ENCODE measurements around the gene ALG8.

Gene ALG8

GRCh38 chr11:78072455-78072854 is 67.0 kb downstream of the ALG8 start:
- peaks cover 0 to under 1% of the 10 kb centered on the region in 2 experiments for H3K4me1 ChIP-seq (ENCODE audit: control insufficient read depth in 1 of 2, insufficient read depth in 1 of 2, low read depth in 1 of 2, low read length in 1 of 2)
- no peak overlapping the region for H3K27ac ChIP-seq
- H3K4me3 ChIP-seq (ENCODE audit: low read depth in 1 of 2, low read length in 1 of 2): no peak overlapping the region
- TF ChIP-seq CTCF (IDR thresholded peaks at IDR 0.05): no peak
- H3K36me3 ChIP-seq: peaks cover 39% of the 10 kb centered on the region
- H3K9me3 ChIP-seq: no peaks in the 10 kb centered on the region
- H3K27me3 ChIP-seq: no peaks in the 10 kb centered on the region

- peaks cover 41% of the 10 kb centered on the region for H3K36me3 ChIP-seq
- H3K4me3 ChIP-seq (ENCODE audit: low read depth in 1 of 2, low read length in 1 of 2): no peak overlapping the region
- H3K27ac ChIP-seq: no peak overlapping the region
- H3K4me1 ChIP-seq (ENCODE audit: control insufficient read depth in 1 of 2, insufficient read depth in 1 of 2, low read depth in 1 of 2, low read length in 1 of 2): no peaks in the 10 kb centered on the region
- no peaks in the 10 kb centered on the region for H3K27me3 ChIP-seq
- TF ChIP-seq CTCF (IDR thresholded peaks at IDR 0.05): no peak
- no peaks in the 10 kb centered on the region for H3K9me3 ChIP-seq
These were observed 67.7 kb downstream of the ALG8 start for GRCh38 chr11:78071717-78072116.

GRCh38 chr11:78070621-78071020 is 68.8 kb downstream of the ALG8 start:
- Histone ChIP-seq H3K36me3 (peaks cover 41% of the 10 kb centered on the region), H3K27ac (no peak overlapping the region)
- no peak for TF ChIP-seq CTCF (IDR thresholded peaks at IDR 0.05)

GRCh38 chr11:78069465-78069864 is 70.0 kb downstream of the ALG8 start:
- H3K27me3 ChIP-seq: no peaks in the 10 kb centered on the region
- no peak overlapping the region for H3K4me3 ChIP-seq (ENCODE audit: low read depth in 1 of 2, low read length in 1 of 2)
- H3K9me3 ChIP-seq: no peaks in the 10 kb centered on the region
- peaks cover 41% of the 10 kb centered on the region for H3K36me3 ChIP-seq
- no peak overlapping the region for H3K27ac ChIP-seq
- no peaks in the 10 kb centered on the region for H3K4me1 ChIP-seq (ENCODE audit: control insufficient read depth in 1 of 2, insufficient read depth in 1 of 2, low read depth in 1 of 2, low read length in 1 of 2)
- no peak for TF ChIP-seq CTCF (IDR thresholded peaks at IDR 0.05)

More at GRCh38 chr11:78070621-78071020, 68.8 kb downstream of the ALG8 start:
- Histone ChIP-seq H3K27me3 (no peaks in the 10 kb centered on the region), H3K4me1 (ENCODE audit: control insufficient read depth in 1 of 2, insufficient read depth in 1 of 2, low read depth in 1 of 2, low read length in 1 of 2) (no peaks in the 10 kb centered on the region), H3K9me3 (no peaks in the 10 kb centered on the region), H3K4me3 (ENCODE audit: low read depth in 1 of 2, low read length in 1 of 2) (no peak overlapping the region)

GRCh38 chr11:78067704-78068103 is 71.7 kb downstream of the ALG8 start:
- no peak for TF ChIP-seq CTCF (IDR thresholded peaks at IDR 0.05)
- Histone ChIP-seq H3K9me3 (no peaks in the 10 kb centered on the region), H3K4me1 (ENCODE audit: control insufficient read depth in 1 of 2, insufficient read depth in 1 of 2, low read depth in 1 of 2, low read length in 1 of 2) (no peaks in the 10 kb centered on the region), H3K27me3 (no peaks in the 10 kb centered on the region), H3K4me3 (ENCODE audit: low read depth in 1 of 2, low read length in 1 of 2) (no peak overlapping the region), H3K27ac (no peak overlapping the region), H3K36me3 (peaks cover 40% of the 10 kb centered on the region)

GRCh38 chr11:78066471-78066870 is 73.0 kb downstream of the ALG8 start:
- no peak for TF ChIP-seq CTCF (IDR thresholded peaks at IDR 0.05)
- no peak overlapping the region for H3K27ac ChIP-seq
- no peaks in the 10 kb centered on the region for H3K9me3 ChIP-seq
- peaks cover 28% of the 10 kb centered on the region for H3K36me3 ChIP-seq
- no peaks in the 10 kb centered on the region for H3K27me3 ChIP-seq
- no peak overlapping the region for H3K4me3 ChIP-seq (ENCODE audit: low read depth in 1 of 2, low read length in 1 of 2)
- no peaks in the 10 kb centered on the region for H3K4me1 ChIP-seq (ENCODE audit: control insufficient read depth in 1 of 2, insufficient read depth in 1 of 2, low read depth in 1 of 2, low read length in 1 of 2)

All from neutrophil (primary cell).